ENCODE results near the gene GRB2.

GRB2 gene

DNA sequence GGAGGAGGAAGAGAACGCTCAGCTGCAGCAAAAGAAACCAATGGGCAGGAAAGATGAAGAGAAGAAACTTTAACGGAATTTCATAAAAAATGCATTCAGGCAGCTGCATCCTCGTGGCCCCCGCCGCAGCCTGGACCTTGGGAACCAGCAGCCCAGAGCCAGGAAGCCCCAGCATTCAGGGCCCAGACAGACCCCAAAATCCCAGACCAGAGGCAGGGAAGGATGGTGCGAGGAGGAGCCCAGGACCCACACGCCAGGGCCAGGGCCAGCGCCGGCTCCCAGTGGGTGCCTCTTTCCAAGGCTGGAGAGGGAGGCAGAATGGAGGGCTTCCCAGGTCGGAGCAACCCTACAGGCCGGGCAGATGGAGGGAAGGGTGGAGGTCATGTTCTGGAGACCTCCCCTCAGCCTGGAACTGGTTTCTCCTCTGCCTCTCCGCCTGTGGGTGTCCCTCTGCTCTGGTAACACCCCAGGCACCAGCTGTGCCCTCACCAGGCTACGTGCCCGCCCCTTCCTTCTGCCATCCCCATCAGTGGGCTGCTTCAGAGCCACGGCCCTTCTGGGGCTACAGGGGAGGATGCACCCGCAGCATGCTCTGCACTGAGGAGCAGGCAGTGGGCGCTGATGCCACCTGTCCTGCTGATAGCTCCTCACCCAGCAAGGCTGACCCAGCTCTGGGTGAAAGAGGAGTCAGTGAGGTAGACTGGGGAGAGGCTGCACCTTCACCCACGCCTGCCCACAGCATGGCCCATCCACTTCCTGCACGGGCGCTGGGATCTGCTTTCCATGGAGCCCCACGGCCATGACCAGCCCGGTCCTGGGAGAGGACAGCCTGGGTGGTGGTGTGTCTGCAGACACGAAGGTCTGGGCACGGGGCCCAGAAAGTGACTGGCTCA lies 133.3 kb downstream of the GRB2 start:
- no peak for DNase-seq

DNA sequence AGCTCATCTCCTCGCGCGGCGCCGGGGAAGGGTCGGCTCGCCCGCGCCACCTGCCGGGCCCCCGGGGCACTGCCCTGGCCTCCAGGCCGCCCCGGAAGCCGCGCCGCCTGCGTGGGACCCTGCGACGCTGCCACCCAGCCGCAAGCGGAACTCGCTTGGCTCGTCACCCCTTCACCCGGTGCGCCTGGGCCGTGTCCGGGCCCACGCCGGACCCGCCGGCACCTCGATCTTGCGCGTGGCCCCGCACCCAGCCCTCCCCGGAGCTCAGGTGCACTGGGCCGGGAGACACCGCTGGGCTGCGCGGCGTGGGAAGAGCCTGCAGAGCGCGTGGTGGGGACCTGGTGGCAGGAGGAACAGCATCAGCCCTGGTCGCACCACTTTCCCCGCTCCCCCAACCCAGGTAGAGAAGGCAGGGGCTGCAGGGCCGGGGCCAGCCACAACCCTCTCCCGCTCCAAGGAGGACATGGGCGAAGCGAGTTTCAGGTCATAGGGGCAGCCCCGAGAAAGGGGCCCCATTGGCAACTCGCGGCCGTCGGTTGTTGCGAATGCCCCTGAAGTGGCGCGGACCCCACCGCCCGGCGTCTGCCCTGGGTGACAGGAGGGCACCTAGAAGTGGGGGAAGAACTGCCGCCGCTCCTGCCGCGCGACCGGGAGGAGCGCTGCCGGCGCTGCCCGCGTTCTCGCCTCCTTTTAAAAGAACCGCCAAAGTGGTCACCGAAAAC lies 134.1 kb downstream of the GRB2 start:
- peak; percentile 65 for DNase-seq

DNA sequence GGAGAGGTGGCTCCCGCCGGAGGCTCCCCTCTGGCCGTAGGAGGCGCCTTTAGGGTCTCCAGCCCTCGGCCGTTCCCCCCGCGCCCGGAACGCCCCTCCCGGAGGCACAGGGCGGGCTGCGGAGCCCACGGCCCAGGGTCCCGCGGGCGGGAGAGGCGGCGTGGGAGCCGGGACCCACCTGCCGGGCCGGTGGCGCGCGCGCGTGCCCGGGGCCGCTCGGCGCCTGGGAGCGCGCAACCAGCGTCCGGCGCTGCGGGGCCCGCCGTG lies 134.6 kb downstream of the GRB2 start, which contains the start of gene MIF4GD:
Gene MIF4GD (minus strand): TSS at position 266 of the 267 bp plus-strand sequence. CDS start 1,036 bp downstream, outside the sequence.
- no peak for DNase-seq

DNA sequence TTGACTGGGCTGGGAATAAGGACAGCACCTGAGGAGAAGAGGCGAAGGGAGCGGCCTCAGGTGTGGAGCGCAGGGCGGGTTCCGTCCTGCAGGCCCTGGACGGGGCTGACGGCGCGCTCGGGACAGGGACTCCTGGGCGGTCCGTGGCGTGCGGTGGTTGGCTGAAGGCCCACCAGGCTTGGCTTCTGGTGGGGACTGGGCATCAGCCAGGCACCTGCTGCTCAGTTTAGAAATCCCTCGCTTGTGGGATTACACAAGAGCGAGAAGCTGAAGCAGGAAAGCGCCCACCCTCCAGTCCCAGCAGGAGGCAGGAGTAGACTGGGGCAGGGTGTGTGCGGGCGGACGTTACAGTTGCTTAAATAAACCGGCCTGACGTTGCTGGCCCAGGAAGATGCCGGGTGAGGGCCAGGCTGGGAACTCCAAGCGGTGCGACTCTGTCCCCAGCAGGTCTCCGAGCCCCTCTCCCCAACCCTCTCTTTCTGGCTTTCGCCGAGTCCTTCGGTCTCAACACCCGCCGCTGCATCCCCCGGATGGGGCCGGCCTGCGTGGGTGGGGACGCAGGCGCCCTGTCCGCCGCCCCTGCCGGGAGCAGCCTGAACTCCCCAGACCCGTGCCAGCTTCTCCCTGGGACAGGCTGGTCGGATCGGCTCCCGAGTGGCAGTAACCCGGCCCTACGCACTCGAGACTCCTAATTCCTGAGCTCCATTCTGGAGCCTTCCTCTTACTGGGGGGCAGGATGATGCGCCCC lies 135.1 kb downstream of the GRB2 start:
- peak; percentile 57 for DNase-seq

DNA sequence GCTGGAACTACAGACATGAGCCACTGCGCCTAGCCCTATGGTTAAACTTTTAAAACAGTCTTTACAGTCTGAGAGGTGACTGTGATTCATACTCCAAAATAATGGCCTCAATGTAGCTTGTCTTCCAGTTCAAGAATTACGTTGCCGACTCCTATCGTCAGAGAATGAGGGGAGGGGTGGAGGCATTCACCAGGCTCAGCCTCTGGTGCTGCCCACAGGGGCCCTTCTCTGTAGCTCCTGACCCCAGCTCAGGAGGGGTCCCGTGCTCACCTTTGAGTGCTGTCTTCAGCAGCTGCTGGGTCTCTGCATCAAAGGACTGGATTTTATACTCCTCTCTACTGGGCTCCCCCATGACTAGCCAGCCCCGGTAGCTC lies 135.6 kb downstream of the GRB2 start:
- no peak for DNase-seq
